Endothelial cell of umbilical vein (primary cell): ENCODE data around the gene CELF1. TPM values are rescaled to one million over a fixed set of nuclear protein-coding genes. Genes with fewer than 3 reads are reported as not detected.

Experiments
- BruUV-seq: library from RNA; stranded (reverse); fragments of 400-500 nt; replicated peaks from 2 replicates; lab custom pipeline; 2021; lab: Mats Ljungman, UMichigan
- CTCF ChIA-PET: fragments of 300-600, 350-600 bp; sonication (Branson Sonifier 250); formaldehyde crosslinking; loops from one replicate; lab custom pipeline; 2021; ENCODE audit warnings: antibody characterized with exemption, inconsistent platforms; lab: Charles Lee
- POLR2A ChIA-PET: fragments of 300-600, 350-600 bp; sonication (Branson Sonifier 250); formaldehyde crosslinking; loops from one replicate; lab custom pipeline; 2021; ENCODE audit warnings: antibody characterized with exemption, inconsistent platforms; lab: Charles Lee
- DNase-seq: peaks from one replicate; pipeline ENCODE4 v3.0.0-alpha.2; 2011; ENCODE audit warnings: low read depth, low spot score
- FAIRE-seq: peaks from 2 replicates; lab custom pipeline; 2011; peaks lifted over from hg19 to GRCh38; lab: Jason Lieb, UNC
- H2AFZ ChIP-seq: 2 replicates; pipeline ENCODE4 v1.6.0; 2012; ENCODE audit warnings: low read depth, low read length, control low read depth, inconsistent platforms
- H3K27ac ChIP-seq: 2 replicates; pipeline ENCODE4 v1.5.1; 2011; ENCODE audit warnings: low read depth, mild to moderate bottlenecking, control low read depth, low read length, moderate library complexity; ENCODE audit not compliant: insufficient read depth
- H3K27me3 ChIP-seq, 2 experiments: 2 replicates each; pipeline versions ENCODE4 v1.6.0 to v1.6.1; 2011; ENCODE audit warnings: low read length in 2 of 2, mixed read lengths in 1 of 2; ENCODE audit not compliant: control insufficient read depth in 2 of 2, insufficient read depth in 2 of 2
- H3K36me3 ChIP-seq, 2 experiments: 2 replicates in 1 of 2; 3 replicates in 1 of 2; pipeline ENCODE4 v1.5.1; 2011; ENCODE audit warnings: low read length in 2 of 2, mild to moderate bottlenecking in 1 of 2, moderate library complexity in 1 of 2; ENCODE audit not compliant: control insufficient read depth in 2 of 2, insufficient read depth in 2 of 2; ENCODE audit errors: extremely low read depth in 1 of 2
- H3K4me1 ChIP-seq: 3 replicates; pipeline ENCODE4 v1.5.1; 2011; ENCODE audit warnings: mild to moderate bottlenecking, low read length; ENCODE audit not compliant: control insufficient read depth, insufficient read depth; ENCODE audit errors: extremely low read depth
- H3K4me2 ChIP-seq: 2 replicates; pipeline ENCODE4 v1.6.1; 2011; ENCODE audit warnings: low read length, control low read depth, mixed read lengths; ENCODE audit not compliant: insufficient read depth
- H3K4me3 ChIP-seq, 3 experiments: fragments of 200-600 bp in 1 of 3; sonication (generic), shearing (Covaris generic) in 1 of 3; replicated peaks in 1 of 3; 2 replicates each; pipeline ENCODE4 v1.5.1; 2011 to 2016; ENCODE audit warnings: control low read depth in 3 of 3, low read length in 3 of 3, mild to moderate bottlenecking in 2 of 3, inconsistent platforms in 1 of 3, low read depth in 1 of 3, moderate library complexity in 1 of 3; ENCODE audit not compliant: insufficient read depth in 1 of 3
- H3K79me2 ChIP-seq: 2 replicates; pipeline ENCODE4 v1.6.0; 2012; ENCODE audit warnings: low read length, inconsistent platforms; ENCODE audit not compliant: control insufficient read depth, insufficient read depth
- H3K9ac ChIP-seq: replicated peaks from 2 replicates; pipeline ENCODE3; 2011; ENCODE audit warnings: low read length, control low read depth; ENCODE audit not compliant: insufficient read depth; ENCODE audit errors: extremely low read depth
- H3K9me1 ChIP-seq: replicated peaks from 3 replicates; pipeline ENCODE4 v1.6.0; 2011; ENCODE audit warnings: mild to moderate bottlenecking, low read length; ENCODE audit not compliant: control insufficient read depth, insufficient read depth; ENCODE audit errors: extremely low read depth
- H3K9me3 ChIP-seq: replicated peaks from 2 replicates; pipeline ENCODE4 v1.5.1; 2012; ENCODE audit warnings: low read length, inconsistent platforms; ENCODE audit not compliant: control insufficient read depth, insufficient read depth
- H4K20me1 ChIP-seq: replicated peaks from 2 replicates; pipeline ENCODE3; 2011; ENCODE audit warnings: mild to moderate bottlenecking, low read length; ENCODE audit not compliant: control insufficient read depth, insufficient read depth; ENCODE audit errors: extremely low read depth
- EZH2 ChIP-seq: IDR thresholded peaks from 2 replicates; pipeline ENCODE4 v1.6.1; 2012; ENCODE audit warnings: borderline replicate concordance, low read depth, mild to moderate bottlenecking, moderate library complexity, low read length, inconsistent platforms; ENCODE audit not compliant: severe bottlenecking
- FOS ChIP-seq: IDR thresholded peaks from 2 replicates; pipeline ENCODE4 v1.6.1; 2011; ENCODE audit warnings: mild to moderate bottlenecking, low read length, moderate library complexity, borderline replicate concordance; ENCODE audit not compliant: insufficient read depth
- GATA2 ChIP-seq: IDR thresholded peaks from 2 replicates; pipeline ENCODE4 v1.7.0; 2011; ENCODE audit warnings: low read depth, mild to moderate bottlenecking, moderate library complexity, mixed read lengths, low read length; ENCODE audit not compliant: insufficient read length, insufficient read depth
- JUN ChIP-seq: IDR thresholded peaks from 2 replicates; pipeline ENCODE4 v1.6.1; 2011; ENCODE audit warnings: borderline replicate concordance, low read depth; ENCODE audit not compliant: insufficient read length, insufficient read depth
- MYC ChIP-seq: IDR thresholded peaks from one replicate; pipeline ENCODE4 v1.6.1; 2011; ENCODE audit warnings: mild to moderate bottlenecking, low read depth, low read length
- POLR2A ChIP-seq: IDR thresholded peaks from 2 replicates; pipeline ENCODE4 v1.6.1; 2012; ENCODE audit warnings: low read depth, mild to moderate bottlenecking, control low read depth, low read length
- POLR2AphosphoS5 ChIP-seq: IDR thresholded peaks from 2 replicates; pipeline ENCODE4 v1.6.1; 2012; ENCODE audit warnings: low read depth, mild to moderate bottlenecking, control low read depth, low read length, moderate library complexity; ENCODE audit not compliant: insufficient read depth
- dilution Hi-C: fragments of 300-500 bp; cut with MboI; formaldehyde crosslinking; loops from one replicate; pipeline ENCODE4 v1.15.0; 2019; ENCODE audit warnings: low sequenced_read_pairs; ENCODE audit not compliant: extremely low pct_ligation_motif_present
- intact Hi-C: fragments of 100-400 bp; cut with micrococcal nuclease; formaldehyde crosslinking; loops from one replicate; pipeline ENCODE4 v1.10.0; 2022
- polyA plus RNA-seq, 4 experiments: library from polyadenylated mRNA; depleted of rRNA in 3 of 4; stranded (reverse) in 3 of 4; unstranded in 1 of 4; fragments of >200 nt; gene quantifications; 2 replicates each; pipeline versions ENCODE4 v1.2.1 to v1.2.3, GENCODE V29; 2011 to 2012; ENCODE audit warnings: missing spikeins in 1 of 4
- total RNA-seq: library from RNA; stranded (reverse); gene quantifications from 2 replicates; pipeline ENCODE4 v1.2.3, GENCODE V29; 2021
- TF ChIP-seq, protein P1 (sequence below): IDR thresholded peaks from 2 replicates; pipeline ENCODE4 v1.6.1; 2011; ENCODE audit not compliant: insufficient read depth, insufficient read length
- TF ChIP-seq, protein P2 (sequence below), 2 donors: IDR thresholded peaks; 1 replicate in 1 of 2; 2 replicates in 1 of 2; pipeline ENCODE4 v1.5.1; 2011; ENCODE audit warnings: low read length in 2 of 2, mild to moderate bottlenecking in 2 of 2, moderate library complexity in 2 of 2, control low read depth in 1 of 2, inconsistent platforms in 1 of 2, low read depth in 1 of 2; ENCODE audit not compliant: insufficient read depth in 1 of 2; ENCODE audit errors: extremely low read depth in 1 of 2

CELF1 gene
- total and polyA plus RNA-seq, 2 donors (not counting 3 experiments of a cell fraction or from before 2014, with no cell fraction given) = 66.3 to 120 TPM

DNA sequence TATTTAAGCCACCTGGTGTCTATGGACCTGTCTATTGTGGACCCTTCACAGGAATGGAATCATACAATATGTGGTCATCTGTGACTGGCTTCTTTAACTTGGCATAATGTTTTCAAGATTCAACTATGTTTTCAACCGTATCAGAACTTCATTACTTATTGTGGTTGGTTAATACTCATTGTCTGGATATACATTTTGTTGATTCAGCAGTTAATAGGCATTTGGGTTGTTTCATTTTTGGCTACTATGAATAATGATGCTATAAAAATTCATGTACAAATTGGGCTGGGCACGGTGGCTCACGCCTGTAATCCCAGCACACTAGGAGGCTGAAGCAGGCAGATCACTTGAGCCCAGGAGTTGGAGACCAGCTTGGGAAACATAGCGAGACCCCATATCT, 101.5 kb downstream of the CELF1 start:
- FAIRE-seq (no peak), DNase-seq (no peak)
- no TSS peak for BruUV-seq
- no peaks in the 10 kb centered on the region for H3K27me3 ChIP-seq
- intact Hi-C loops (no loop called here), dilution Hi-C loops (no loop called here)
- H3K4me2 ChIP-seq = no peak overlapping the region
- no peak overlapping the region for H3K4me3 ChIP-seq
- TF ChIP-seq FOS (no peak), POLR2A (no peak), POLR2AphosphoS5 (no peak), EZH2 (no peak), JUN (no peak), GATA2 (no peak), MYC (no peak)
- TF ChIP-seq, protein P1, sequence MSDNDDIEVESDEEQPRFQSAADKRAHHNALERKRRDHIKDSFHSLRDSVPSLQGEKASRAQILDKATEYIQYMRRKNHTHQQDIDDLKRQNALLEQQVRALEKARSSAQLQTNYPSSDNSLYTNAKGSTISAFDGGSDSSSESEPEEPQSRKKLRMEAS = no peak
- TF ChIP-seq, protein P2, sequence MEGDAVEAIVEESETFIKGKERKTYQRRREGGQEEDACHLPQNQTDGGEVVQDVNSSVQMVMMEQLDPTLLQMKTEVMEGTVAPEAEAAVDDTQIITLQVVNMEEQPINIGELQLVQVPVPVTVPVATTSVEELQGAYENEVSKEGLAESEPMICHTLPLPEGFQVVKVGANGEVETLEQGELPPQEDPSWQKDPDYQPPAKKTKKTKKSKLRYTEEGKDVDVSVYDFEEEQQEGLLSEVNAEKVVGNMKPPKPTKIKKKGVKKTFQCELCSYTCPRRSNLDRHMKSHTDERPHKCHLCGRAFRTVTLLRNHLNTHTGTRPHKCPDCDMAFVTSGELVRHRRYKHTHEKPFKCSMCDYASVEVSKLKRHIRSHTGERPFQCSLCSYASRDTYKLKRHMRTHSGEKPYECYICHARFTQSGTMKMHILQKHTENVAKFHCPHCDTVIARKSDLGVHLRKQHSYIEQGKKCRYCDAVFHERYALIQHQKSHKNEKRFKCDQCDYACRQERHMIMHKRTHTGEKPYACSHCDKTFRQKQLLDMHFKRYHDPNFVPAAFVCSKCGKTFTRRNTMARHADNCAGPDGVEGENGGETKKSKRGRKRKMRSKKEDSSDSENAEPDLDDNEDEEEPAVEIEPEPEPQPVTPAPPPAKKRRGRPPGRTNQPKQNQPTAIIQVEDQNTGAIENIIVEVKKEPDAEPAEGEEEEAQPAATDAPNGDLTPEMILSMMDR (IDR thresholded peaks at IDR 0.05; ENCODE audit: extremely low read depth in 1 of 2, insufficient read depth in 1 of 2, low read depth in 1 of 2, low read length in 2 of 2) = no peak
- H3K9me3 ChIP-seq = no peaks in the 10 kb centered on the region
- H2AFZ ChIP-seq = no peak overlapping the region
- POLR2A ChIA-PET = no interaction called here
- no peak overlapping the region for H3K9ac ChIP-seq
- H4K20me1 ChIP-seq = no peaks in the 10 kb centered on the region
- H3K27ac ChIP-seq = no peak overlapping the region
- H3K9me1 ChIP-seq = no peaks in the 10 kb centered on the region
- H3K36me3 ChIP-seq = peaks cover 0 to 2% of the 10 kb centered on the region in 2 experiments
- CTCF ChIA-PET = no interaction called here
- H3K79me2 ChIP-seq = no peaks in the 10 kb centered on the region
- no peaks in the 10 kb centered on the region for H3K4me1 ChIP-seq
